HepG2 (cell line): Measurements from ENCODE around the gene AFAP1. TPM values are rescaled to one million over a fixed set of nuclear protein-coding genes. Genes with fewer than 3 reads are reported as not detected.

Experiments
- EP300 ChIP-seq, 3 experiments: sonication (generic) in 1 of 3; formaldehyde crosslinking in 1 of 3; IDR thresholded peaks; 2 replicates each; pipeline versions ENCODE4 v1.5.1 to v1.6.1; 2011 to 2020; ENCODE audit warnings: low read depth in 2 of 3, low read length in 2 of 3, borderline replicate concordance in 1 of 3, improper control_type of control experiment in 1 of 3, mild to moderate bottlenecking in 1 of 3, missing genetic modification reagents in 1 of 3, moderate library complexity in 1 of 3
- HNF1B ChIP-seq: sonication (generic); formaldehyde crosslinking; IDR thresholded peaks from 2 replicates; pipeline ENCODE4 v1.5.1; 2020; ENCODE audit warnings: mild to moderate bottlenecking, moderate library complexity, missing genetic modification reagents
- HNRNPL ChIP-seq: fragments of 200-400 bp; formaldehyde crosslinking; IDR thresholded peaks from 2 replicates; pipeline ENCODE4 v1.6.1; 2017; ENCODE audit warnings: mild to moderate bottlenecking, low read depth, low read length
- HNRNPUL1 ChIP-seq: fragments of 200-400 bp; formaldehyde crosslinking; IDR thresholded peaks from 2 replicates; pipeline ENCODE4 v1.6.1; 2017; ENCODE audit warnings: low read depth, mild to moderate bottlenecking, low read length, moderate library complexity
- IKZF5 ChIP-seq: IDR thresholded peaks from 2 replicates; pipeline ENCODE4 v1.6.1; 2018; ENCODE audit warnings: missing genetic modification reagents, mild to moderate bottlenecking, missing compliant biosample characterization
- ISX ChIP-seq: sonication (generic); formaldehyde crosslinking; conservative IDR thresholded peaks from 2 replicates; pipeline ENCODE4 v1.5.0; 2020; ENCODE audit warnings: missing genetic modification reagents
- KLF11 ChIP-seq: IDR thresholded peaks from 2 replicates; pipeline ENCODE4 v1.6.1; 2016; ENCODE audit warnings: missing compliant biosample characterization
- MAF1 ChIP-seq: sonication (generic); formaldehyde crosslinking; IDR thresholded peaks from 2 replicates; pipeline ENCODE4 v1.5.0; 2020; ENCODE audit warnings: missing genetic modification reagents, borderline replicate concordance
- NR2C2 ChIP-seq: sonication (generic); formaldehyde crosslinking; IDR thresholded peaks from 2 replicates; pipeline ENCODE4 v1.4.0; 2020; ENCODE audit warnings: missing genetic modification reagents, mild to moderate bottlenecking, moderate library complexity, borderline replicate concordance
- NR2F6 ChIP-seq, 2 experiments: IDR thresholded peaks; 2 replicates each; pipeline ENCODE4 v1.6.1; 2016; ENCODE audit warnings: antibody characterized with exemption in 1 of 2, mild to moderate bottlenecking in 1 of 2
- POLR2A ChIP-seq, 2 experiments: IDR thresholded peaks; 2 replicates each; pipeline ENCODE4 v1.6.1; 2011; ENCODE audit warnings: low read depth in 2 of 2, low read length in 2 of 2, mild to moderate bottlenecking in 1 of 2, moderate library complexity in 1 of 2; ENCODE audit not compliant: insufficient read depth in 1 of 2
- SAFB2 ChIP-seq: sonication (generic); formaldehyde crosslinking; IDR thresholded peaks from 2 replicates; pipeline ENCODE4 v1.5.1; 2020; ENCODE audit warnings: missing genetic modification reagents, low read depth, mild to moderate bottlenecking, borderline replicate concordance
- SP4 ChIP-seq: sonication (generic); formaldehyde crosslinking; IDR thresholded peaks from 2 replicates; pipeline ENCODE4 v1.8.1; 2023; ENCODE audit warnings: mild to moderate bottlenecking, missing genetic modification reagents
- SUZ12 ChIP-seq: fragments of 150-350 bp; IDR thresholded peaks from 2 replicates; pipeline ENCODE4 v1.6.1; 2014; ENCODE audit warnings: low read depth, low read length
- TCF7 ChIP-seq: sonication (generic); IDR thresholded peaks from 2 replicates; pipeline ENCODE4 v1.6.1; 2016; ENCODE audit warnings: antibody characterized with exemption, low read depth
- TCF7L2 ChIP-seq: IDR thresholded peaks from 2 replicates; pipeline ENCODE4 v1.6.1; 2011; ENCODE audit warnings: mild to moderate bottlenecking, low read depth, low read length, moderate library complexity
- YEATS4 ChIP-seq: sonication (generic); formaldehyde crosslinking; IDR thresholded peaks from 2 replicates; pipeline ENCODE4 v1.4.0; 2020; ENCODE audit warnings: missing genetic modification reagents, borderline replicate concordance
- YY1 ChIP-seq: IDR thresholded peaks from 2 replicates; pipeline ENCODE4 v1.6.1; 2011; ENCODE audit warnings: low read length, low read depth, moderate library complexity, mild to moderate bottlenecking; ENCODE audit not compliant: insufficient read depth, insufficient replicate concordance
- ZBTB33 ChIP-seq: sonication (generic); formaldehyde crosslinking; IDR thresholded peaks from 2 replicates; pipeline ENCODE4 v1.4.0; 2020; ENCODE audit warnings: missing genetic modification reagents
- ZIK1 ChIP-seq: sonication (generic); formaldehyde crosslinking; IDR thresholded peaks from 2 replicates; pipeline ENCODE4 v1.5.0; 2020; ENCODE audit warnings: mild to moderate bottlenecking, low read depth, missing genetic modification reagents, borderline replicate concordance
- ZNF20 ChIP-seq: sonication (generic); formaldehyde crosslinking; IDR thresholded peaks from 2 replicates; pipeline ENCODE4 v1.4.0; 2020; ENCODE audit warnings: mild to moderate bottlenecking, moderate library complexity, missing genetic modification reagents
- ZNF343 ChIP-seq: sonication (generic); formaldehyde crosslinking; IDR thresholded peaks from 2 replicates; pipeline ENCODE4 v1.4.0; 2020; ENCODE audit warnings: mild to moderate bottlenecking, missing genetic modification reagents
- ZNF564 ChIP-seq: sonication (generic); formaldehyde crosslinking; IDR thresholded peaks from 2 replicates; pipeline ENCODE4 v1.8.1; 2023; ENCODE audit warnings: mild to moderate bottlenecking, missing genetic modification reagents
- polyA plus RNA-seq, 8 experiments: library from polyadenylated mRNA; depleted of rRNA in 3 of 8; stranded (reverse) in 7 of 8; unstranded in 1 of 8; fragments of >200 nt; fragmentation: Illumina TruSeq in 4 of 8; extraction: Trizol in 4 of 8; gene quantifications; 2 replicates each; pipeline versions ENCODE4 v1.2.1 to v1.2.3, GENCODE V29; 2011 to 2016; ENCODE audit warnings: low read depth in 4 of 8, missing spikeins in 1 of 8, mixed read lengths in 1 of 8; ENCODE audit not compliant: insufficient read depth in 1 of 8
- total RNA-seq, 5 experiments: library from RNA; depleted of rRNA; stranded (reverse); fragments of >200 nt; fragmentation: Illumina TruSeq; extraction: Trizol; gene quantifications; 2 replicates each; pipeline ENCODE4 v1.2.3, GENCODE V29; 2016; ENCODE audit warnings: low read depth in 1 of 5
- TF ChIP-seq, protein P1 (sequence below): sonication (generic); formaldehyde crosslinking; IDR thresholded peaks from 2 replicates; pipeline ENCODE4 v1.5.1; 2020; ENCODE audit warnings: missing genetic modification reagents, mild to moderate bottlenecking, borderline replicate concordance

AFAP1 gene
- total and polyA plus RNA-seq, 2 of the 13 experiments (the other 11 are each of a cell fraction or from before 2014, with no cell fraction given) = 2.5 TPM

- no peak for TF ChIP-seq ZNF564 (CRISPR knock-in tag)
- no peak for TF ChIP-seq IKZF5
- TF ChIP-seq TCF7L2 = no peak
- no peak for TF ChIP-seq HNRNPUL1
- no peak for TF ChIP-seq MAF1 (CRISPR knock-in tag)
- no peak for TF ChIP-seq ISX (CRISPR knock-in tag)
- TF ChIP-seq EP300 (IDR thresholded peaks at IDR 0.05; ENCODE audit: low read depth in 2 of 2, low read length in 2 of 2) = no peak
- no peak for TF ChIP-seq EP300 (CRISPR knock-in tag; IDR thresholded peaks at IDR 0.05; ENCODE audit: borderline replicate concordance)
- no peak for TF ChIP-seq SUZ12
- TF ChIP-seq KLF11 (CRISPR knock-in tag) = no peak
- TF ChIP-seq, protein P1, sequence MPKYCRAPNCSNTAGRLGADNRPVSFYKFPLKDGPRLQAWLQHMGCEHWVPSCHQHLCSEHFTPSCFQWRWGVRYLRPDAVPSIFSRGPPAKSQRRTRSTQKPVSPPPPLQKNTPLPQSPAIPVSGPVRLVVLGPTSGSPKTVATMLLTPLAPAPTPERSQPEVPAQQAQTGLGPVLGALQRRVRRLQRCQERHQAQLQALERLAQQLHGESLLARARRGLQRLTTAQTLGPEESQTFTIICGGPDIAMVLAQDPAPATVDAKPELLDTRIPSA = no peak
- no peak for TF ChIP-seq YY1
- no peak for TF ChIP-seq NR2C2 (CRISPR knock-in tag)
- TF ChIP-seq TCF7 = no peak
- no peak for TF ChIP-seq ZBTB33 (CRISPR knock-in tag)
- no peak for TF ChIP-seq SP4 (CRISPR knock-in tag)
- TF ChIP-seq ZIK1 = no peak
- 0 out of 2 replicates have a peak, but pooled peaks have one; percentile 39 for TF ChIP-seq SAFB2 (CRISPR knock-in tag)
- TF ChIP-seq ZNF20 (CRISPR knock-in tag) = no peak
- TF ChIP-seq NR2F6 (IDR thresholded peaks at IDR 0.05) = no peak
- TF ChIP-seq NR2F6 (CRISPR knock-in tag; IDR thresholded peaks at IDR 0.05) = no peak
- TF ChIP-seq ZNF343 (CRISPR knock-in tag) = no peak
- TF ChIP-seq POLR2A (IDR thresholded peaks at IDR 0.05; ENCODE audit: insufficient read depth in 1 of 2, low read depth in 2 of 2, low read length in 2 of 2) = no peak
- TF ChIP-seq HNRNPL = 0 out of 2 replicates have a peak, but pooled peaks have one; percentile 23
- TF ChIP-seq HNF1B (CRISPR knock-in tag) = no peak
- TF ChIP-seq YEATS4 (CRISPR knock-in tag) = no peak
These were observed 133.1 kb downstream of the AFAP1 start (continued) for GRCh38 chr4:7806338-7807090.
